Natural killer cell treated with Interleukin-12 subunit alpha and Interleukin-12 subunit beta and Interleukin-15 and Interleukin-18, amount 100 ng/mL, for 72 hours (primary cell): ENCODE results near the gene HIBADH. TPM values are rescaled to one million over a fixed set of nuclear protein-coding genes. Genes with fewer than 3 reads are reported as not detected.
"Not testable (repeated sequence)": the region's sequence is repeated elsewhere in the genome, so short reads cannot be mapped to it uniquely, and the experiment has no call there.

Experiments
- ATAC-seq, 2 donors: fragments of 150-1000 bp; cut with Tn5 transposase in 1 of 2; sonication (Bioruptor Pico), chemical (Tn5 transposase) in 1 of 2; 2 replicates each; pipeline ENCODE4 v1.10.0; 2021
- DNase-seq: peaks from one replicate; pipeline ENCODE4 v3.0.0; 2022; ENCODE audit warnings: low spot score
- H3K27ac Mint-ChIP-seq, 2 donors: 1 replicate in 1 of 2; 2 replicates in 1 of 2; pipeline ENCODE4 v1.8.0; 2022; ENCODE audit warnings: mixed read lengths in 2 of 2, mild to moderate bottlenecking in 1 of 2, moderate library complexity in 1 of 2
- H3K27me3 Mint-ChIP-seq, 2 donors: 1 replicate in 1 of 2; 2 replicates in 1 of 2; pipeline ENCODE4 v1.8.0; 2022; ENCODE audit warnings: mixed read lengths in 2 of 2
- H3K36me3 Mint-ChIP-seq: one replicate; pipeline ENCODE4 v1.8.0; 2022; ENCODE audit warnings: mixed read lengths
- H3K4me1 Mint-ChIP-seq, 2 donors: 1 replicate in 1 of 2; 2 replicates in 1 of 2; pipeline ENCODE4 v1.8.0; 2022; ENCODE audit warnings: low read depth in 2 of 2, mixed read lengths in 2 of 2, mild to moderate bottlenecking in 1 of 2
- H3K4me3 Mint-ChIP-seq: one replicate; pipeline ENCODE4 v1.8.0; 2022; ENCODE audit warnings: mixed read lengths
- H3K9me3 Mint-ChIP-seq: 2 replicates; pipeline ENCODE4 v1.8.0; 2022; ENCODE audit warnings: mixed read lengths
- total RNA-seq, 2 donors: library from RNA; stranded (reverse); gene quantifications; one replicate each; pipeline ENCODE4 v1.2.3, GENCODE V29; 2022

Gene HIBADH
- total RNA-seq, 2 donors from 2014 or later: 8.9 to 11.4 TPM

DNA sequence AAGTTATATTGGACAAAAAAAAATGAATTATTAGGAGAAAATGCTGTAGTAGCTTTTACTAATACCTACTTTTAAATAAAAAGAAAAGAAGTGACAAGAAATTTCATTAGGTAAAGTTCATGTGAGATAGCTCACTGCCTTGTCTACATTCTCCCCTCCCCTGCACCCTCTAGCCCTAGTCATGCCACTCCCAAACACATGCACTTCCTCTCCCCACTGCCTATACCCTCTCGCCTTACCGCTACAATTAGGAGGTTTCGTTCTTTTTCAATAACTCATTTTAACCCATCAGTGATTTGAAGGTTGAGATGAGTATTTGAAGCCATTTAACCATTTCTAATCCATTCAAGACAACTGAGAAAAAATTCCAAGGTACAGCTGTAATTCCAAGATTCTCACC lies 75.3 kb downstream of the HIBADH start:
- ATAC-seq (no peak), DNase-seq (no peak)
- H3K4me3 Mint-ChIP-seq: no peak overlapping the region
- H3K27me3 Mint-ChIP-seq: no peaks in the 10 kb centered on the region
- no peaks in the 10 kb centered on the region for H3K36me3 Mint-ChIP-seq
- peaks cover 0 to 4% of the 10 kb centered on the region in 2 donors for H3K4me1 Mint-ChIP-seq
- no peaks in the 10 kb centered on the region for H3K9me3 Mint-ChIP-seq
- no peak overlapping the region for H3K27ac Mint-ChIP-seq

DNA sequence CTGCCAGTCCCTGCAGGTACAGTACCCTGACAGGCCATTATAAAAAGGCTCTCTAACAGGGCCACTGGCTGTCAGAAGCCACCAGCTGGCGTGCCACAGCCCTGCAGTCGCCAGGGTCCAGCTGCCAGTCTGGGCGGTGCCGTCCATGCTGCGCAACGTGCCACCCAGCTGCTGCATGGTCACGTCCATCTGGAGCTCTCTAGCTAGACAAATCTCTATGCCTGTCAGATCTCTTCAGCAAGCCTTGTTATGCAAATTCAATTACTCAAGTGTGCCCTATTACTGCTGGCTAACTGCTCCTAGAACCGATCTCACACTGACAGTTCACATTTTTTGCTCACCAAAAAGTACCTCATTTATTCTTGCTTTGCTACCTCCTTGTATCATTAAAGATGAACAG lies 75.9 kb downstream of the HIBADH start:
- ATAC-seq (no peak), DNase-seq (no peak)
- Mint-ChIP-seq H3K9me3 (no peaks in the 10 kb centered on the region), H3K36me3 (no peaks in the 10 kb centered on the region), H3K4me3 (no peak overlapping the region), H3K4me1 (peaks cover 0 to 4% of the 10 kb centered on the region in 2 donors), H3K27me3 (no peaks in the 10 kb centered on the region), H3K27ac (no peak overlapping the region)

DNA sequence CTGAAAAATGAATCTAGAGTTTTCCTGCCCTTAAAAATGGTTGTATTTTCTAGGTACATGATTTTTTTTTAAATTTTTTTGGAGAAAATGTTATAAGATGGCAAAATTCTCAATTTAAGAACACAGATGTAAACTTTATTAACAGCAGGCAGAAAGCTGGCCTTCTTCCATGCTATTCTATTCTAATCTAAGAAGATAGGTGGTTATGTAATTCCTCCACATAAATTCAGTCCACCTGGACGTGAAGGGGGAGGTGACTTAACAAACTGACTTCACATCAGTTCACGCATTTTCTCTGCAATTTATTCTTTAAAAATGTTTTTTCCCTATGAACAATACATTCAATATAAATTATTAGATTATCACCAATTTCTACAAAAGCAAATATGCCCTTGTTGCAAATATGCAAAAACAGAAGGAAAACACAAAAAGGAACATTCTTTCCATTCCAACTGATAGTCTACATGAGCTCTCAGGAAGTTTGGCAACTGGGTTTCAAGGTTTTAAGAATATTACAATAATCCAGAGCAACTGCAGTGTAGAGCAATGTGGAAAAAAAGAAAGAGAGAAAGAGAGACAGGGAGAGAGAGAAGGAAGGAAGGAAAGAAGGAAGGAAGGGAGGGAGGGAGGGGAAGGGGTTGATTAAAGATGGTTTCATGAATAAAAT lies 76.8 kb downstream of the HIBADH start:
- no peak overlapping the region for H3K27ac Mint-ChIP-seq
- H3K4me1 Mint-ChIP-seq: peaks cover 0 to 4% of the 10 kb centered on the region in 2 donors
- DNase-seq (no peak), ATAC-seq (no peak)
- no peak overlapping the region for H3K4me3 Mint-ChIP-seq
- H3K9me3 Mint-ChIP-seq: no peaks in the 10 kb centered on the region
- H3K27me3 Mint-ChIP-seq: no peaks in the 10 kb centered on the region
- no peaks in the 10 kb centered on the region for H3K36me3 Mint-ChIP-seq

DNA sequence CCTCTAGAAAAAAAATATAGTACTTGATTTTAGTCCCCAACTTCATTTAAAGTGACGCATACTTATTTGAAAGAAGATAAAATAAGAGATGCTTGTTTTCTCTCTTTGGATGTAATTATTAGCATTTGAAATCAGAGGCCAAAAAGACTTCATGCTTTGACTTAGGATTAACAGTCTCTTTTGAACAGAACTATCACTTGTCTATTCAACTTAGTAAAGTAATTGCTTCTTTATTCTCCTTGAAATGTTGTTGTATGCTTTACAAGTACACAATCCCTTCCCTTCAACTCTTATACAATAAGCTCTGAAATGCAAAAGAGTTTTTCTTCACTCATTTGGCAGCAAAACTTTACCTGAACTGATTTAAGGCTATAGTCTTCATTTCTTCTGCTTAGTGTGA lies 80.8 kb downstream of the HIBADH start:
- Mint-ChIP-seq H3K36me3 (no peaks in the 10 kb centered on the region), H3K4me1 (peaks cover 0 to 4% of the 10 kb centered on the region in 2 donors), H3K9me3 (no peaks in the 10 kb centered on the region), H3K4me3 (no peak overlapping the region), H3K27me3 (peaks cover 0 to 3% of the 10 kb centered on the region in 2 donors), H3K27ac (no peak overlapping the region)
- DNase-seq (no peak), ATAC-seq (no peak)

DNA sequence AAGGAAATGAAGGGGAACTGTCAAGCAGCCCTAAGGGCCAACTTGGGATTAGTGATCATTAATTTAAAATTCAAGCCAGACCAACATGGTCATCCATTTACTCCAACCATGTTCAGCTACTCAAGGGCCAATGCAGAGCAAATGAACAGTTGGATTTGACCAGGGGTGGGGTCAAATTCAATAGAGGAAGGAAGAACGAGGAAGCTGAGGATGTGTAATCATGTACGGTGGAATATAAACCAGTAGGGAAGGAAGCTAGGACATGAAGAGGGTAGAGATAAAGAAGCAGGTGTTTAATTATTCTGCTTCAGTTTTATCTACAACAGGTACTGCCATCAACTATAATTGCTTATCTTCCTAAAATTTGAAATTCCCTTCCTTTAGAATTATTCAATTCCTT lies 81.6 kb downstream of the HIBADH start:
- Mint-ChIP-seq H3K4me3 (no peak overlapping the region), H3K9me3 (no peaks in the 10 kb centered on the region), H3K36me3 (no peaks in the 10 kb centered on the region), H3K27ac (no peak overlapping the region), H3K27me3 (peaks cover 0 to 3% of the 10 kb centered on the region in 2 donors), H3K4me1 (peaks cover 0 to 1% of the 10 kb centered on the region in 2 donors)
- ATAC-seq (no peak), DNase-seq (no peak)

DNA sequence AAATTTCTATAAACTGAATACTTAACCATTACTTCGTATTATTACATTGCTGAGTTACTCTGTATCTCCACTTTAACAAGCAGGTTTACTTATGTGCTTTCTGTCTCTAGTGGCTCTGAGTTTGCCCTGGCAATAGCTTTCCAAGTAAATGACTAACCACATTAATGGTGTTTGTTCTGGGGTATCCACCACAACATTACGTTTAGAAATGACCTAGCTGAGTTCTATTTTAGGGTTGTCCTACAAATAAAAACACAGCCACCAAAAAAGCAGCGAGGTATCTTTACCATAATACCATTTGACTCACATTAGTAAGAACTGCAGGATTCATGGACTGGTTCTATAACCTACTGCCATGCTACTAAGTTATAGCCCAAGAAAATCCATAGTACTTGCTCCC lies 83.1 kb downstream of the HIBADH start:
- H3K27me3 Mint-ChIP-seq: peaks cover 0 to 3% of the 10 kb centered on the region in 2 donors
- DNase-seq (no peak), ATAC-seq (no peak)
- no peak overlapping the region for H3K4me3 Mint-ChIP-seq
- H3K27ac Mint-ChIP-seq: no peak overlapping the region
- H3K4me1 Mint-ChIP-seq: no peaks in the 10 kb centered on the region
- no peaks in the 10 kb centered on the region for H3K9me3 Mint-ChIP-seq
- no peaks in the 10 kb centered on the region for H3K36me3 Mint-ChIP-seq

DNA sequence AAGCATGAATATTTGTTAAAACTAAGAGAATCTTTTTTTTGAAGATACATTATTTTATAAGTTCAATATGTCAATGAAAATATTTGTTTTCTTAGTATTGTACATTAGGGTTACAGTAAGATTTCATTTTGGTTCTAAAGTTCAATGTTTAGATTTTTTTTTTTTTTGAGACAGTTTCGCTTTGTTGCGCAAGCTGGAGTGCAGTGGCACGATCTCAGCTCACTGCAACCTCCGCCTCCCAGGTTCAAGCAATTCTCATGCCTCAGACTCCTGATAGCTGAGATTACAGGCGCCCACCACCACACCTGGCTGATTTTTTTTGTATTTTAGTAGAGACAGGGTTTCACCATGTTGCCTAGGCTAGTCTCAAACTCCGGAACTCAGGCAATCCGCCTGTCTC lies 84.5 kb downstream of the HIBADH start:
- not testable (repeated sequence) for H3K36me3 Mint-ChIP-seq, H3K4me3 Mint-ChIP-seq, H3K9me3 Mint-ChIP-seq, H3K4me1 Mint-ChIP-seq, H3K27ac Mint-ChIP-seq, ATAC-seq, DNase-seq, H3K27me3 Mint-ChIP-seq

DNA sequence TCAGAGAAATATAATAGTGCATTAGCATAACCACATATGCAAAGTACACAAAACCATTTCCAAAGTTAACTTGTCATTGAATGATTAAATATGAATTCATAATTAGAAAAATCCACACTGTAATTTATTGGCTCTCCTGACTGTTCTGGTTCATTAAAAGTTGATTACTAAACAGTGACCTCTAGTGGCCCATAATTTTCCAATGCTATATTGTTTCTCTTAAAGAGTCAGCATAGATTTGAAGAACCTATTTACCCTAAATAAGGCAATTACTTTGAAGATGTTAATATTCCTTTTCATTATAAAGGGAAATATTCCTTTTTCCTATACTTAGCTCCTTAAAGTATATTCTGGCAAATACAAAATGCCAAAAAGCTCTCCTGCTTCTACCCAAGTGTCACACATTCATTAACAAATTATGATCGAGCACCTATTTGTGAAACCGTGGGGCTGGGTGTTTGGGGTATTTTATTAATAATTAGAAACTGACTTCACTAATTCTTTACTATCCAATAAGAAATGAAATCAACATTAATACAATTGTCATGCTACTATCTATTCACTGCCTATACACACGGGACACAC lies 86.2 kb downstream of the HIBADH start:
- H3K4me1 Mint-ChIP-seq: no peaks in the 10 kb centered on the region
- DNase-seq (no peak), ATAC-seq (no peak)
- H3K27ac Mint-ChIP-seq: no peak overlapping the region
- no peaks in the 10 kb centered on the region for H3K9me3 Mint-ChIP-seq
- H3K27me3 Mint-ChIP-seq: peaks cover 0 to 5% of the 10 kb centered on the region in 2 donors
- no peaks in the 10 kb centered on the region for H3K36me3 Mint-ChIP-seq
- H3K4me3 Mint-ChIP-seq: no peak overlapping the region

DNA sequence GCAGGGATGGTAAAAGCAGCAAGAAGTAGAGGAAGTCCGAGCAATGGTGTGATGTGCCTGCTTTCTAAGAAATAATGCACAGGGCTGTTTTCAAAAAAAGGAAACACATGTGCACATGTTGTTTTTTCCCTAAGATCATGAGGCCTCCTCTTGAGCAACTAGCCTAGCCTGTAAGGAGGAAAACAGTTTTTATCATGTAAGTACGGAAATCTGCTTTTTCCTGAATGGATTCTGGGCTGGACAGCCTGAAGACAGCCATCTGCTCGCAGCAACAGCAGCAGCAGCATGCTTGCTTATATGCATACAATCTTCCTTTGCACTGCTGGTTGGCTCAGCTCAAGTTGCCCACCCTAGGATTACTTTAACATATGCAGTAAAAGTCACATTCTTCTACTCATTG lies 87.1 kb downstream of the HIBADH start:
- no peaks in the 10 kb centered on the region for H3K9me3 Mint-ChIP-seq
- H3K27ac Mint-ChIP-seq: no peak overlapping the region
- no peak for DNase-seq
- H3K36me3 Mint-ChIP-seq: no peaks in the 10 kb centered on the region
- ATAC-seq: no peak
- no peaks in the 10 kb centered on the region for H3K4me1 Mint-ChIP-seq
- peaks cover 0 to 3% of the 10 kb centered on the region in 2 donors for H3K27me3 Mint-ChIP-seq
- H3K4me3 Mint-ChIP-seq: no peak overlapping the region

DNA sequence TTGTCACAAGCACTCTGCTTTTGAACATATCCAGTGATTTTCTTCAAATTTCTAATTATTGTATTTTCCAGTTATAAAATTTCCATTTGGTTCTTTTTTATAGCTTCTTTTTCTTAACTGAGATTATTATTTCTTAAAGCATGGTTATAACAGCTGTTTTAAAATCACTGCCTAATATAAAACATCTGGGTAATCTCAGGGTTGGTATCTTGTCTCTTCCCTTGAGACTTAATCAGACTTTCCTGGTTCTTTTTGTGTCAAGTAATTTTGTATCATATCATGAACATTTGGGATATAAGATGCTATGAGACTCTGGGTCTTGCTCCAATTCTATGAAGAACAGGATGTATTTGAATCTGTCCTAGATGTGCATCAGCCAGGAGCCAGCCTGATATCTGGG lies 93.6 kb downstream of the HIBADH start:
- Mint-ChIP-seq H3K36me3 (peaks cover 4% of the 10 kb centered on the region), H3K27ac (no peak overlapping the region)
- no peak for ATAC-seq

DNA sequence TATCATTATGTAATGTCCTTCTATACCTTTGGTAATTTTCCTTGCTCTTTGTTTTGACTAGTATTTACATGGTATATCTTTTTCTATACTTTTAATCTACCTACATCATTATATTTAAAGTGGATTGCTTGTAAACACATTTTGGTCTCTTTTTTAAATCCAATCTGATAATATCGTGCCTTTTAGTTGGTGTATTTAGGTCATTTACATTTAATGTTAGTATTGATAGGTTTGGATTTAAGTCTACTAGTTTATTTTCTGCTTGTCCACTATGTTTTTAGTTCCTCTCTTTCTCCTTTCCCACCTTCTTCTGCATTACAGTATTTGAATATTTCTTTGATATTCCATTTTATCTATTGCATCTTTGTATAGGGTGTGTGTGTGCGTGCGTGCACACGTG lies 95.4 kb downstream of the HIBADH start:
- Mint-ChIP-seq H3K9me3 (peaks cover 5% of the 10 kb centered on the region), H3K4me1 (no peaks in the 10 kb centered on the region), H3K36me3 (peaks cover 4% of the 10 kb centered on the region), H3K4me3 (no peak overlapping the region), H3K27me3 (no peaks in the 10 kb centered on the region), H3K27ac (no peak overlapping the region)
- no peak for DNase-seq
- no peak for ATAC-seq

More for the DNA sequence above, 93.6 kb downstream of the HIBADH start:
- Mint-ChIP-seq H3K4me3 (no peak overlapping the region), H3K4me1 (no peaks in the 10 kb centered on the region), H3K9me3 (peaks cover 5% of the 10 kb centered on the region), H3K27me3 (peaks cover 0 to 2% of the 10 kb centered on the region in 2 donors)
- no peak for DNase-seq

DNA sequence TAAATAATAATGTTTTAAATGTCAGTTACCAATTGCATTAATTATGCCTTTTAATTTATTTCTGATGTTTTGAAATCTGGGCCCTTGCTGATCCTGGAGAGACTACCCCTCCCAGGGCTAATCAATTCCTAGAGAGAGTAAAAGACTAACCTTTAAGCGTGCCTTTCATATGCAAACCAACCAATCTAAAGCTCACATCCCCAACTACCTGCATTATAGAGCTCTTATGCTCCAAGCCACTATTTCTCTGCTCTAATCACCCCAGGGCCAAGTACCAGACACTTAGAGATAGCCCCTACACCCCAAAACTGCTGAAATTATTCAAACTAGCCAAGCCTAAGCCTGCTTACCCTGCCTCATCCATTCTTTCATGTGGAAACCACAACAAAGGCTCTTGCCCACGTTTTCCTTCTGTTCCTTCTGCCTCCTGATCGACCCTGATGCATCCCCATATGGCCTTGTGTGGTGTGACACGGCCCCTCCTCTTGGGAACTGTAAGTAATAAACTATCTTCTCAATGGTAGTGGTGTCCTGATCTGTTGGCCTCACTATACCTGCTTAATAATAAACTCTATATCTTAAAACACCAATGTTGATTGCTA lies 97.7 kb downstream of the HIBADH start:
- Mint-ChIP-seq H3K36me3 (peaks cover 4% of the 10 kb centered on the region), H3K4me3 (no peak overlapping the region), H3K4me1 (no peaks in the 10 kb centered on the region), H3K27me3 (no peaks in the 10 kb centered on the region), H3K27ac (no peak overlapping the region), H3K9me3 (peaks cover 5% of the 10 kb centered on the region)
- ATAC-seq (no peak), DNase-seq (no peak)

DNA sequence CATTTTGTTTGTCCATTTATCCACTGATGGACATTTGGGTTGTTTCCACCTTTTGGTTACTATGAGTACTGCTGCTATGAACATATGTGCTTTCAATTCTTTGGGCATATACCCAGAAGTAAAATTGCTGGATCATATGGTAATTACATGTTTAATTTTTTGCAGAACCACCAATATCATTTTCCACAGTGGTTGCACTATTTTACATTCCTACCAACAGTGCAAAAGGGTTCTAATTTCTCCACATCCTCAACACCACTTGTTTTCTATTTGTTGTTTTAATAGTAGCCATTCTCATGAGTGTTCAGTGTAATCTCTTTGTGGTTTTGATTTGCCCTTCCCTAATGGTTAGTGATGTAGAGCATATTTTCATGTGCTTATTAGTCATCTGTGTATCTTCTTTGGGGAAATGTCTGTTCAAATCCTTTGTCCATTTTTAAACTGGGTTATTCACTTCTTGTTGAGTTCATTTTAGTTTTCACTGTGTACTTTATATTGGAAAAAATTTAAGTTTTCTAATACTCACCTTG lies 101.9 kb downstream of the HIBADH start:
- H3K4me3 Mint-ChIP-seq: no peak overlapping the region
- DNase-seq (no peak), ATAC-seq (no peak)
- H3K27ac Mint-ChIP-seq: no peak overlapping the region
- H3K9me3 Mint-ChIP-seq: peaks cover 5% of the 10 kb centered on the region
- H3K4me1 Mint-ChIP-seq: no peaks in the 10 kb centered on the region
- H3K27me3 Mint-ChIP-seq: no peaks in the 10 kb centered on the region
- peaks cover 4% of the 10 kb centered on the region for H3K36me3 Mint-ChIP-seq

DNA sequence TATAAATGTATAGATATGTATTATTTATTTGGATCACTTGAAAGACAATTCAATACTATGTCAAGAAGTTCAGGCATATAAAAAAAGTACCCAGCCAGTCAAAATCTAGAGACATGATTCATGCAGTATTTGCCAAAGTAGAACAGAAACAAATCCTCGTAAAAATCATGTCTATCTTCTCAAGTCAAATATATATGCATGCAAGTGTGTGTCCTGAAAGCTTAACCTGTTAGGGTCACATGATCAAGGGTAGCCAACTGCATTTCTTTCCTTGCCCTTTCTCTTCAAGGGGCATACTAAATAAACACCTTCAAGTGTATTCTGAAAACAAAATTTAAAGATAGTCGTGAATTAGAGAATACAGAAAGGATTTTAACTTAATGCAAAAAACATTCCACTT lies 107.0 kb downstream of the HIBADH start:
- ATAC-seq (no peak), DNase-seq (no peak)
- Mint-ChIP-seq H3K36me3 (no peaks in the 10 kb centered on the region), H3K27ac (no peak overlapping the region), H3K9me3 (no peaks in the 10 kb centered on the region), H3K4me1 (no peaks in the 10 kb centered on the region), H3K27me3 (no peaks in the 10 kb centered on the region), H3K4me3 (no peak overlapping the region)
